Esophagus muscularis mucosa (tissue), 4 donors: ENCODE results near the gene ELAVL1. TPM values are rescaled to one million over a fixed set of nuclear protein-coding genes. Genes with fewer than 3 reads are reported as not detected.

Source experiments
- DNase-seq: peaks from one replicate; pipeline ENCODE4 v3.0.0-alpha.2; 2017; ENCODE audit errors: extremely low spot score
- H3K27ac ChIP-seq, 4 donors: fragments of 200-600 bp; sonication (generic); replicated peaks in 1 of 4; 1 replicate in 3 of 4; 2 replicates in 1 of 4; pipeline ENCODE4 v1.5.1; 2016 to 2019; ENCODE audit warnings: mild to moderate bottlenecking in 1 of 4
- H3K27me3 ChIP-seq, 4 donors: fragments of 200-600 bp; sonication (generic); one replicate each; pipeline versions ENCODE4 v1.5.1 to v1.6.0; 2016 to 2019
- H3K36me3 ChIP-seq, 4 donors: fragments of 200-600 bp; sonication (generic); one replicate each; pipeline ENCODE4 v1.5.1; 2016 to 2019
- H3K4me1 ChIP-seq, 4 donors: fragments of 200-600 bp; sonication (generic); one replicate each; pipeline ENCODE4 v1.5.1; 2016 to 2019
- H3K4me3 ChIP-seq, 4 donors: fragments of 200-600 bp; sonication (generic); 1 replicate in 2 of 4; 2 replicates in 2 of 4; pipeline ENCODE4 v1.5.1; 2016 to 2019; ENCODE audit warnings: mild to moderate bottlenecking in 4 of 4, moderate library complexity in 1 of 4
- H3K9me3 ChIP-seq, 4 donors: fragments of 200-600 bp; sonication (generic); 1 replicate in 3 of 4; 2 replicates in 1 of 4; pipeline ENCODE4 v1.5.1; 2016 to 2019
- CTCF ChIP-seq, 3 experiments: fragments of 200-600 bp in 2 of 3; fragments of 450-650 bp in 1 of 3; sonication (generic) in 2 of 3; IDR thresholded peaks; one replicate each; pipeline ENCODE4 v1.5.1; 2017 to 2019; ENCODE audit warnings: antibody characterized with exemption in 3 of 3, mild to moderate bottlenecking in 2 of 3, moderate library complexity in 1 of 3
- EP300 ChIP-seq: sonication (generic); formaldehyde crosslinking; IDR thresholded peaks from one replicate; pipeline ENCODE4 v1.6.1; 2017; ENCODE audit warnings: antibody characterized with exemption
- POLR2A ChIP-seq: fragments of 450-650 bp; IDR thresholded peaks from one replicate; pipeline ENCODE4 v1.6.1; 2017; ENCODE audit warnings: antibody characterized with exemption, moderate library complexity, mild to moderate bottlenecking, low read depth
- POLR2AphosphoS5 ChIP-seq, 2 donors: sonication (generic); formaldehyde crosslinking; IDR thresholded peaks; one replicate each; pipeline ENCODE4 v1.6.1; 2017; ENCODE audit warnings: antibody characterized with exemption in 2 of 2
- WGBS: methylation state at CpG from one replicate; pipeline ENCODE4 v1.1.5; 2018; 5-methylcytosine and 5-hydroxymethylcytosine counted together
- intact Hi-C: fragments of 100-400 bp; cut with DNase I; formaldehyde crosslinking; loops from one replicate; pipeline ENCODE4 v1.15.1; 2023
- total RNA-seq, 4 donors: library from RNA; depleted of rRNA; stranded (reverse); fragments of >200 nt; gene quantifications; one replicate each; pipeline versions ENCODE4 v1.1.0 to v1.2.1, GENCODE V29; 2016

ELAVL1 gene
- total RNA-seq, 4 donors from 2014 or later = 27.0 to 49.1 (median 38.3) TPM

GRCh38 chr19:7983995-7984837 is 21.2 kb downstream of the ELAVL1 start:
- intact Hi-C loops = no loop called here
- Histone ChIP-seq H3K9me3 (no peaks in the 10 kb centered on the region), H3K36me3 (peaks cover 41 to 100% (median 72%) of the 10 kb centered on the region in 4 donors), H3K4me3 (no peak overlapping the region), H3K27ac (no peak overlapping the region), H3K4me1 (peaks cover 21 to 49% (median 35%) of the 10 kb centered on the region in 4 donors), H3K27me3 (no peaks in the 10 kb centered on the region)
- 93% methylated on average over 14 of the region's 14 CpGs for WGBS
- no peak for DNase-seq
- no peak for TF ChIP-seq EP300
- no peak for TF ChIP-seq POLR2AphosphoS5 (IDR thresholded peaks at IDR 0.05)
- no peak for TF ChIP-seq POLR2A
- TF ChIP-seq CTCF (IDR thresholded peaks at IDR 0.05) = no peak

- 90% methylated on average over 18 of the region's 18 CpGs for WGBS
- no peak for DNase-seq
- no peak overlapping the region for H3K4me3 ChIP-seq
- no peaks in the 10 kb centered on the region for H3K27me3 ChIP-seq
- intact Hi-C loops = no loop called here
- TF ChIP-seq EP300 (no peak), POLR2AphosphoS5 (IDR thresholded peaks at IDR 0.05) (no peak), POLR2A (no peak), CTCF (IDR thresholded peaks at IDR 0.05) (no peak)
- H3K27ac ChIP-seq = peak overlapping the region in 1 of 4 donors; percentile 12
- H3K4me1 ChIP-seq = peaks cover 29 to 49% (median 39%) of the 10 kb centered on the region in 4 donors
- peaks cover 38 to 100% (median 72%) of the 10 kb centered on the region in 4 donors for H3K36me3 ChIP-seq
- no peaks in the 10 kb centered on the region for H3K9me3 ChIP-seq
Observed at GRCh38 chr19:7983286-7983950, 22.0 kb downstream of the ELAVL1 start.

DNA sequence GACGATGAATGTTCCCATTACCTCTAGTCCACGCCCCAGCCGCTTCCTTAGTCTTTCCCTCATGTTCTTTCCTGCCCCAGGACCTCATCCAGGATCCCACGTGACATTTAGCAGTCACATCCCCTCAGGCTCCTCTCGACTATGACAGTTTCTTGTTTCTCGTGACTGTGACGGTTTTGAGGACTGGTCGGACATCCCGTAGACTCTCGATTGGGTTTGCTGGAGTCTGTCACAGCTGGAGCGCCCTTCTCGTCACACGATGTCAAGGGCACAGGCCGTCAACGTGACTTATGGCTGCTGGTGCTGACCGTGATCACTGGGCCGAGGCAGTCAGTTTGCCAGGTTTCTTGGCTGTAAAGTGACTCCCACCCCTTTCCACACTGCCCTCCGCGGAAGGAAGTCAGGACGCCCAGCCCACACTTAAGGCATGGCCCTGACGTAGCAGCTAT is 22.8 kb downstream of the ELAVL1 start:
- Histone ChIP-seq H3K4me1 (peaks cover 33 to 56% (median 41%) of the 10 kb centered on the region in 4 donors), H3K27ac (peak overlapping the region in 1 of 4 donors; percentile 12), H3K9me3 (no peaks in the 10 kb centered on the region), H3K36me3 (peaks cover 38 to 100% (median 72%) of the 10 kb centered on the region in 4 donors), H3K4me3 (no peak overlapping the region), H3K27me3 (no peaks in the 10 kb centered on the region)
- no peak for TF ChIP-seq POLR2A
- no peak for TF ChIP-seq EP300
- TF ChIP-seq CTCF (IDR thresholded peaks at IDR 0.05) = no peak
- TF ChIP-seq POLR2AphosphoS5 (IDR thresholded peaks at IDR 0.05) = no peak
- intact Hi-C loops = no loop called here
- 79% methylated on average over 21 of the region's 21 CpGs for WGBS
- DNase-seq = no peak

DNA sequence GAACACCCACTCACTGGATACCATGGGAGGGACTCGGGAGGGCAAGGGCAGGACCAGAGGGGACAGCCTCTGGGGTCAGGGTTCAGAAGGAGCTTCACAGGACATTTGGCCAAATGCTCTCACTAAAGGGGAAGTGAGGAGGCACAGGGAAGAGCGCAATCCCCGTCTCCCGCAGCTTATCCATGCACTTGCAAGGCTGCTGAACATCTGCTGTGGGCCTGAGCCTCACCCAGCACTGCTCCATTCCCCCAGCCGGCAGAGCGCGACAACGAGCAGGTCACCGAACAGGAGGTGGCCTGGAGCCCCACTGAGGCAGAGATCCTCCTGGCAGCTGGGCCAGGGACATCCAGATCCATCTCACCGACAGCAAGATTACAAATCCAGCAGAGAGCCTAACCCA is 23.3 kb downstream of the ELAVL1 start:
- intact Hi-C loops = no loop called here
- TF ChIP-seq POLR2AphosphoS5 (IDR thresholded peaks at IDR 0.05) (no peak), CTCF (IDR thresholded peaks at IDR 0.05) (no peak), POLR2A (no peak), EP300 (no peak)
- no peak for DNase-seq
- WGBS = 95% methylated on average over 8 of the region's 10 CpGs
- H3K4me1 ChIP-seq = peaks cover 31 to 55% (median 36%) of the 10 kb centered on the region in 4 donors
- peaks cover 38 to 100% (median 74%) of the 10 kb centered on the region in 4 donors for H3K36me3 ChIP-seq
- peak overlapping the region in 1 of 4 donors; percentile 33 for H3K27ac ChIP-seq
- no peak overlapping the region for H3K4me3 ChIP-seq
- H3K9me3 ChIP-seq = no peaks in the 10 kb centered on the region
- no peaks in the 10 kb centered on the region for H3K27me3 ChIP-seq
